Superior temporal gyrus (tissue), 1 donor: ENCODE results near the gene C12orf43.
A peak's percentile ranks its signal among the peaks of the same experiment; 100 is the strongest.

Source experiments
- DNase-seq: peaks from one replicate; pipeline ENCODE4 v3.0.0-alpha.2; 2016; ENCODE audit errors: extremely low spot score

Gene C12orf43

GRCh38 chr12:121030576-121031212 is 14.4 kb upstream of the C12orf43 start:
- DNase-seq = no peak

- DNase-seq = no peak
These were observed 10.2 kb upstream of the C12orf43 start for GRCh38 chr12:121026274-121027045.

- DNase-seq = no peak
These were observed 9.3 kb upstream of the C12orf43 start for GRCh38 chr12:121025442-121026226.

GRCh38 chr12:121023799-121024198 is 7.5 kb upstream of the C12orf43 start:
- DNase-seq = no peak

GRCh38 chr12:121022713-121023112 is 6.4 kb upstream of the C12orf43 start:
- no peak for DNase-seq

GRCh38 chr12:121021754-121022153 is 5.5 kb upstream of the C12orf43 start:
- DNase-seq = no peak

- no peak for DNase-seq
These were observed 2.8 kb upstream of the C12orf43 start for GRCh38 chr12:121018860-121019617.

GRCh38 chr12:121017966-121018491 is 1.7 kb upstream of the C12orf43 start:
- no peak for DNase-seq

GRCh38 chr12:121013715-121014114 is 2.6 kb downstream of the C12orf43 start:
- DNase-seq = no peak

GRCh38 chr12:121011820-121012219 is 4.5 kb downstream of the C12orf43 start:
- no peak for DNase-seq

GRCh38 chr12:121010860-121011259 is 5.4 kb downstream of the C12orf43 start:
- DNase-seq = no peak

- peak; percentile 37 for DNase-seq
These were observed 6.5 kb downstream of the C12orf43 start for GRCh38 chr12:121009741-121010140.

- no peak for DNase-seq
These were observed 7.8 kb downstream of the C12orf43 start for GRCh38 chr12:121008347-121009098.

- no peak for DNase-seq
These were observed 10.9 kb downstream of the C12orf43 start for GRCh38 chr12:121005346-121005815.

- DNase-seq = no peak
These were observed 12.0 kb downstream of the C12orf43 start for GRCh38 chr12:121004253-121004815.

- DNase-seq = no peak
These were observed 12.6 kb downstream of the C12orf43 start for GRCh38 chr12:121003650-121004049.

- no peak for DNase-seq
These were observed 14.3 kb downstream of the C12orf43 start for GRCh38 chr12:121001841-121002483.

- DNase-seq = no peak
These were observed 15.2 kb downstream of the C12orf43 start for GRCh38 chr12:121001060-121001459.

GRCh38 chr12:121000530-121000929 is 15.8 kb downstream of the C12orf43 start:
- no peak for DNase-seq
